ENCODE data around the gene BMPR1B.

Gene BMPR1B

GRCh38 chr4:94926936-94927335, 169.2 kb downstream of the BMPR1B start:
- Histone ChIP-seq H3K27ac (no peak overlapping the region), H3K27me3 (ENCODE audit: insufficient read depth, low read depth, severe bottlenecking) (no peaks in the 10 kb centered on the region), H3K4me3 (ENCODE audit: low read depth, low read length) (no peak overlapping the region), H3K36me3 (no peaks in the 10 kb centered on the region), H3K9me3 (ENCODE audit: severe bottlenecking) (no peaks in the 10 kb centered on the region)
- TF ChIP-seq, protein P1, sequence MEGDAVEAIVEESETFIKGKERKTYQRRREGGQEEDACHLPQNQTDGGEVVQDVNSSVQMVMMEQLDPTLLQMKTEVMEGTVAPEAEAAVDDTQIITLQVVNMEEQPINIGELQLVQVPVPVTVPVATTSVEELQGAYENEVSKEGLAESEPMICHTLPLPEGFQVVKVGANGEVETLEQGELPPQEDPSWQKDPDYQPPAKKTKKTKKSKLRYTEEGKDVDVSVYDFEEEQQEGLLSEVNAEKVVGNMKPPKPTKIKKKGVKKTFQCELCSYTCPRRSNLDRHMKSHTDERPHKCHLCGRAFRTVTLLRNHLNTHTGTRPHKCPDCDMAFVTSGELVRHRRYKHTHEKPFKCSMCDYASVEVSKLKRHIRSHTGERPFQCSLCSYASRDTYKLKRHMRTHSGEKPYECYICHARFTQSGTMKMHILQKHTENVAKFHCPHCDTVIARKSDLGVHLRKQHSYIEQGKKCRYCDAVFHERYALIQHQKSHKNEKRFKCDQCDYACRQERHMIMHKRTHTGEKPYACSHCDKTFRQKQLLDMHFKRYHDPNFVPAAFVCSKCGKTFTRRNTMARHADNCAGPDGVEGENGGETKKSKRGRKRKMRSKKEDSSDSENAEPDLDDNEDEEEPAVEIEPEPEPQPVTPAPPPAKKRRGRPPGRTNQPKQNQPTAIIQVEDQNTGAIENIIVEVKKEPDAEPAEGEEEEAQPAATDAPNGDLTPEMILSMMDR (IDR thresholded peaks at IDR 0.05; ENCODE audit: low read depth, low read length): no peak
- DNase-seq: no peak

GRCh38 chr4:94927696-94928095, 169.9 kb downstream of the BMPR1B start:
- no peaks in the 10 kb centered on the region for H3K27me3 ChIP-seq (ENCODE audit: insufficient read depth, low read depth, severe bottlenecking)
- H3K9me3 ChIP-seq (ENCODE audit: severe bottlenecking): no peaks in the 10 kb centered on the region
- TF ChIP-seq, protein P1 (IDR thresholded peaks at IDR 0.05; ENCODE audit: low read depth, low read length): no peak
- DNase-seq: no peak
- no peak overlapping the region for H3K27ac ChIP-seq
- H3K36me3 ChIP-seq: no peaks in the 10 kb centered on the region
- no peak overlapping the region for H3K4me3 ChIP-seq (ENCODE audit: low read depth, low read length)

DNA sequence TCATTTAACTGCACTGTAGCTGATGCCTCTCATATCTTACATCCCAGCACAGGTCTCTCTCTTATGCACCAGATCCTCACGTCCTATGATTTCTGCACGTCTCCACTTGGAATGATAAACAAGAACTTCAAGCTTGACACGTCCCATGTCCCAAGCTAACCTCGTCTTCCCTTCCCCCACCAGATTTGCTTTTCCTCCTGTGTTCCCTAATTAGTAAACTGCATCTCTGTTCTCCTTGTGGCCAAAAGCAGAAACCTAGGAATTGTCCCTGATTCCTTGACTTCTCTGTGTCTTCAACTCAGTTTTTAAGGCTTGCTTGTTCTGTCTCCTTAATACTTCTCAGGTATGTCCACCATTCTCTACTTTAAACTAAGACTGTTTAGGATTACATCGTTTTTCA, 171.9 kb downstream of the BMPR1B start:
- no peaks in the 10 kb centered on the region for H3K36me3 ChIP-seq
- no peak for DNase-seq
- H3K4me3 ChIP-seq (ENCODE audit: low read depth, low read length): no peak overlapping the region
- H3K27ac ChIP-seq: no peak overlapping the region
- TF ChIP-seq, protein P1 (IDR thresholded peaks at IDR 0.05; ENCODE audit: low read depth, low read length): no peak
- H3K9me3 ChIP-seq (ENCODE audit: severe bottlenecking): no peaks in the 10 kb centered on the region
- H3K27me3 ChIP-seq (ENCODE audit: insufficient read depth, low read depth, severe bottlenecking): no peaks in the 10 kb centered on the region

DNA sequence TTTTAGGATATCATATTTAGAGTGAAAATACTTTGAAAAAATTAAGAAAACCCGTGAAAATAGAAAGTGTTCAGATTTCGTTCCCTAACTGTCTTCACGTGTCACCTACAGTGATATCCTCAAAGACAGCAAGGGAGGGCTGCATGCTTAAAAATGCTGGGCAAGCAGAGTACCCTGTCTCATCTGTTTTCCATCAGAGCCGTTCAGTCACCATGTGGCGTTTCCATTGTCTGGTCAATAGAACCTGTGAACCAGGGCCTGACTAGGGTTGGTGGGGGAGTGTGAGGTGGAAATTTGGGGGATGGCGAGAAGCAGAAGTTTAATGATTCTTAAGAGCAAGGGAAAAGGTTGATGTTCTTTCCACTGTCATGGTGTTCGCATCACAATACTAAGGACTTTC, 173.9 kb downstream of the BMPR1B start:
- Histone ChIP-seq H3K27ac (no peak overlapping the region), H3K4me3 (ENCODE audit: low read depth, low read length) (no peak overlapping the region), H3K36me3 (no peaks in the 10 kb centered on the region), H3K27me3 (ENCODE audit: insufficient read depth, low read depth, severe bottlenecking) (no peaks in the 10 kb centered on the region), H3K9me3 (ENCODE audit: severe bottlenecking) (no peaks in the 10 kb centered on the region)
- TF ChIP-seq, protein P1 (IDR thresholded peaks at IDR 0.05; ENCODE audit: low read depth, low read length): no peak
- DNase-seq: no peak

GRCh38 chr4:94932366-94932765, 174.6 kb downstream of the BMPR1B start:
- no peak for DNase-seq
- no peaks in the 10 kb centered on the region for H3K36me3 ChIP-seq
- TF ChIP-seq, protein P1 (IDR thresholded peaks at IDR 0.05; ENCODE audit: low read depth, low read length): no peak
- no peak overlapping the region for H3K27ac ChIP-seq
- no peaks in the 10 kb centered on the region for H3K9me3 ChIP-seq (ENCODE audit: severe bottlenecking)
- no peak overlapping the region for H3K4me3 ChIP-seq (ENCODE audit: low read depth, low read length)
- H3K27me3 ChIP-seq (ENCODE audit: insufficient read depth, low read depth, severe bottlenecking): no peaks in the 10 kb centered on the region

- no peak for DNase-seq
- Histone ChIP-seq H3K4me3 (ENCODE audit: low read depth, low read length) (no peak overlapping the region), H3K9me3 (ENCODE audit: severe bottlenecking) (no peaks in the 10 kb centered on the region), H3K36me3 (no peaks in the 10 kb centered on the region), H3K27ac (no peak overlapping the region), H3K27me3 (ENCODE audit: insufficient read depth, low read depth, severe bottlenecking) (no peaks in the 10 kb centered on the region)
- TF ChIP-seq, protein P1 (IDR thresholded peaks at IDR 0.05; ENCODE audit: low read depth, low read length): no peak
These were observed 176.0 kb downstream of the BMPR1B start for GRCh38 chr4:94933799-94934198.

Measured in WERI-Rb-1 (cell line).